ENCODE data around the gene MMP3.

MMP3 gene

GRCh38 chr11:102788334-102788995 lies 54.9 kb downstream of the MMP3 start:
- DNase-seq: no peak
